A673 (cell line): ENCODE measurements around the gene GADL1. TPM values are rescaled to one million over a fixed set of nuclear protein-coding genes. Genes with fewer than 3 reads are reported as not detected.

Experiments used
- BruUV-seq: library from RNA; stranded (reverse); fragments of 400-500 nt; replicated peaks from 2 replicates; lab custom pipeline; 2021; lab: Mats Ljungman, UMichigan
- CTCF ChIA-PET: fragments of 300-600 bp; sonication (Branson Sonifier 250); formaldehyde crosslinking; loops from one replicate; lab custom pipeline; 2022; ENCODE audit warnings: antibody characterized with exemption; lab: Charles Lee
- POLR2A ChIA-PET: fragments of 300-600 bp; sonication (Branson Sonifier 250); formaldehyde crosslinking; loops from one replicate; lab custom pipeline; 2022; ENCODE audit warnings: antibody characterized with exemption; ENCODE audit not compliant: low non-redundant PET; lab: Charles Lee
- DNase-seq: peaks from one replicate; pipeline ENCODE4 v3.0.0-alpha.2; 2015; ENCODE audit warnings: low spot score
- H3K27ac ChIP-seq: fragments of 200-600 bp; sonication (generic); 2 replicates; pipeline ENCODE4 v1.5.1; 2016; ENCODE audit warnings: mixed run types, low read depth, mild to moderate bottlenecking, mixed read lengths, antibody characterized with exemption, low read length; ENCODE audit not compliant: poor library complexity, severe bottlenecking
- H3K27me3 ChIP-seq: fragments of 200-600 bp; sonication (generic); replicated peaks from 2 replicates; pipeline ENCODE4 v1.6.1; 2017; ENCODE audit warnings: mixed run types, low read depth, mild to moderate bottlenecking, mixed read lengths, antibody characterized with exemption, low read length; ENCODE audit not compliant: insufficient read depth, poor library complexity
- H3K36me3 ChIP-seq: fragments of 200-600 bp; sonication (generic); 2 replicates; pipeline ENCODE4 v1.6.1; 2016; ENCODE audit warnings: mixed run types, mild to moderate bottlenecking, mixed read lengths, antibody characterized with exemption, low read length; ENCODE audit not compliant: insufficient read depth, poor library complexity, severe bottlenecking
- H3K4me1 ChIP-seq: fragments of 200-600 bp; sonication (generic); 2 replicates; pipeline ENCODE4 v1.6.1; 2017; ENCODE audit warnings: mixed run types, mild to moderate bottlenecking, mixed read lengths, antibody characterized with exemption, low read length; ENCODE audit not compliant: insufficient read depth, poor library complexity, severe bottlenecking
- H3K4me3 ChIP-seq: fragments of 200-600 bp; sonication (generic); 2 replicates; pipeline ENCODE4 v1.5.1; 2016; ENCODE audit warnings: low read depth, mixed run types, mild to moderate bottlenecking, mixed read lengths, low read length; ENCODE audit not compliant: poor library complexity, severe bottlenecking
- H3K9me3 ChIP-seq: fragments of 200-600 bp; sonication (generic); 2 replicates; pipeline ENCODE4 v1.6.1; 2016; ENCODE audit warnings: mixed run types, low read depth, mild to moderate bottlenecking, mixed read lengths, antibody characterized with exemption, low read length; ENCODE audit not compliant: poor library complexity, severe bottlenecking
- CTCF ChIP-seq: fragments of 300-800, 200-600 bp; sonication (generic); conservative IDR thresholded peaks from 2 replicates; pipeline ENCODE4 v1.5.1; 2017; ENCODE audit warnings: low read depth, mild to moderate bottlenecking, antibody characterized with exemption, low read length, moderate library complexity, mixed read lengths
- EZH2 ChIP-seq: fragments of 200-600 bp; sonication (generic); IDR thresholded peaks from 2 replicates; pipeline ENCODE4 v1.6.1; 2017; ENCODE audit warnings: borderline replicate concordance, low read depth, mild to moderate bottlenecking, mixed read lengths, antibody characterized with exemption, low read length; ENCODE audit not compliant: poor library complexity, severe bottlenecking
- intact Hi-C: fragments of 100-400 bp; cut with micrococcal nuclease; formaldehyde crosslinking; loops from one replicate; pipeline ENCODE4 v1.10.0; 2022; ENCODE audit not compliant: unreplicated experiment
- total RNA-seq: library from RNA; stranded (reverse); gene quantifications from 2 replicates; pipeline ENCODE4 v1.2.3, GENCODE V29; 2021

The GADL1 gene
- total RNA-seq, 1 experiment from 2014 or later: 13.8 TPM

- intact Hi-C loops: no loop called here
- CTCF ChIA-PET: no interaction called here
- Histone ChIP-seq H3K9me3 (no peaks in the 10 kb centered on the region), H3K27ac (no peak overlapping the region), H3K4me3 (no peak overlapping the region), H3K4me1 (peaks cover 3% of the 10 kb centered on the region), H3K36me3 (no peaks in the 10 kb centered on the region), H3K27me3 (no peaks in the 10 kb centered on the region)
- TF ChIP-seq EZH2 (no peak), CTCF (no peak)
- no TSS peak for BruUV-seq
- POLR2A ChIA-PET: no interaction called here
- DNase-seq: no peak
Observed at GRCh38 chr3:30813734-30814133, 80.7 kb downstream of the GADL1 start.

GRCh38 chr3:30811151-30811795, 83.2 kb downstream of the GADL1 start:
- CTCF ChIA-PET: no interaction called here
- H3K27ac ChIP-seq: no peak overlapping the region
- H3K9me3 ChIP-seq: no peaks in the 10 kb centered on the region
- no peak overlapping the region for H3K4me3 ChIP-seq
- TF ChIP-seq CTCF (no peak), EZH2 (no peak)
- no peaks in the 10 kb centered on the region for H3K36me3 ChIP-seq
- POLR2A ChIA-PET: no interaction called here
- H3K4me1 ChIP-seq: peaks cover 3% of the 10 kb centered on the region
- BruUV-seq: no TSS peak
- intact Hi-C loops: no loop called here
- no peaks in the 10 kb centered on the region for H3K27me3 ChIP-seq
- no peak for DNase-seq

GRCh38 chr3:30810625-30811024, 83.8 kb downstream of the GADL1 start:
- DNase-seq: peak; percentile 11
- no peak for TF ChIP-seq EZH2
- no peak for TF ChIP-seq CTCF
- POLR2A ChIA-PET: no interaction called here
- peaks cover 3% of the 10 kb centered on the region for H3K4me1 ChIP-seq
- BruUV-seq: no TSS peak
- intact Hi-C loops: no loop called here
- H3K36me3 ChIP-seq: no peaks in the 10 kb centered on the region
- no peaks in the 10 kb centered on the region for H3K9me3 ChIP-seq
- H3K4me3 ChIP-seq: no peak overlapping the region
- H3K27ac ChIP-seq: no peak overlapping the region
- CTCF ChIA-PET: no interaction called here
- no peaks in the 10 kb centered on the region for H3K27me3 ChIP-seq
